GM20000 (cell line): Measurements from ENCODE around the gene NRP1.

ENCODE experiments used
- DNase-seq: peaks from one replicate; pipeline ENCODE4 v3.0.0; 2012; ENCODE audit warnings: low spot score
- TF ChIP-seq, protein P1 (sequence below): IDR thresholded peaks from 2 replicates; pipeline ENCODE4 v1.5.1; 2012; ENCODE audit warnings: mild to moderate bottlenecking, control low read depth; ENCODE audit errors: extremely low read depth, missing control alignments

Gene NRP1

GRCh38 chr10:33330543-33331378 lies 3.7 kb downstream of the NRP1 start:
- peak; percentile 73 for DNase-seq
- TF ChIP-seq, protein P1, sequence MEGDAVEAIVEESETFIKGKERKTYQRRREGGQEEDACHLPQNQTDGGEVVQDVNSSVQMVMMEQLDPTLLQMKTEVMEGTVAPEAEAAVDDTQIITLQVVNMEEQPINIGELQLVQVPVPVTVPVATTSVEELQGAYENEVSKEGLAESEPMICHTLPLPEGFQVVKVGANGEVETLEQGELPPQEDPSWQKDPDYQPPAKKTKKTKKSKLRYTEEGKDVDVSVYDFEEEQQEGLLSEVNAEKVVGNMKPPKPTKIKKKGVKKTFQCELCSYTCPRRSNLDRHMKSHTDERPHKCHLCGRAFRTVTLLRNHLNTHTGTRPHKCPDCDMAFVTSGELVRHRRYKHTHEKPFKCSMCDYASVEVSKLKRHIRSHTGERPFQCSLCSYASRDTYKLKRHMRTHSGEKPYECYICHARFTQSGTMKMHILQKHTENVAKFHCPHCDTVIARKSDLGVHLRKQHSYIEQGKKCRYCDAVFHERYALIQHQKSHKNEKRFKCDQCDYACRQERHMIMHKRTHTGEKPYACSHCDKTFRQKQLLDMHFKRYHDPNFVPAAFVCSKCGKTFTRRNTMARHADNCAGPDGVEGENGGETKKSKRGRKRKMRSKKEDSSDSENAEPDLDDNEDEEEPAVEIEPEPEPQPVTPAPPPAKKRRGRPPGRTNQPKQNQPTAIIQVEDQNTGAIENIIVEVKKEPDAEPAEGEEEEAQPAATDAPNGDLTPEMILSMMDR = peak; percentile 87

GRCh38 chr10:33329178-33329577 lies 5.3 kb downstream of the NRP1 start:
- TF ChIP-seq, protein P1 = no peak
- DNase-seq = no peak

DNA sequence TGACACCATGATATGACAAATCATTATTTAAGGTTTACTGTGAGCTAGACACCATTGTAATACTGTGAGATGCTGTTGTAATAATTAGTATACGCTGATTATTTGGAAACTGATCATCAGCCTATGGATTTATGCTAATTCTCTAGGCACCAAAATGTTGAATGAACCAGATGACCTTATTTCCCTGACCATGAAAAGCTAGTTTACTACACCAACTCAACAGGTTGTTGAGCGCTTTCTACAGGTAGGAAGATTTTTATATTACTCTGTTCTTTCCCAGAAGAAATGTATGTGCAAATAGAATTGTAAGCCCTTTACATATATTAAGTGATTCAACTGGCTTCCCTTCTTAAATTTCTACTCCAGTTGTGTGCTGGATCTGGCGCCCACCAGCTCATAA lies 6.2 kb downstream of the NRP1 start:
- TF ChIP-seq, protein P1 = no peak
- DNase-seq = no peak

- no peak for DNase-seq
- TF ChIP-seq, protein P1 = no peak
Observed at GRCh38 chr10:33327751-33328150, 6.7 kb downstream of the NRP1 start.

- DNase-seq = no peak
- TF ChIP-seq, protein P1 = no peak
Observed at GRCh38 chr10:33326933-33327332, 7.5 kb downstream of the NRP1 start.

GRCh38 chr10:33325929-33326328 lies 8.5 kb downstream of the NRP1 start:
- TF ChIP-seq, protein P1 = no peak
- DNase-seq = no peak

- TF ChIP-seq, protein P1 = no peak
- no peak for DNase-seq
Observed at GRCh38 chr10:33323721-33324120, 10.7 kb downstream of the NRP1 start.
